Measurements from ENCODE around the gene GOLIM4. TPM values are rescaled to one million over a fixed set of nuclear protein-coding genes. Genes with fewer than 3 reads are reported as not detected.

Gene GOLIM4
- total and polyA plus RNA-seq, 2 experiments from 2014 or later, result 34.4 to 50.5 TPM

DNA sequence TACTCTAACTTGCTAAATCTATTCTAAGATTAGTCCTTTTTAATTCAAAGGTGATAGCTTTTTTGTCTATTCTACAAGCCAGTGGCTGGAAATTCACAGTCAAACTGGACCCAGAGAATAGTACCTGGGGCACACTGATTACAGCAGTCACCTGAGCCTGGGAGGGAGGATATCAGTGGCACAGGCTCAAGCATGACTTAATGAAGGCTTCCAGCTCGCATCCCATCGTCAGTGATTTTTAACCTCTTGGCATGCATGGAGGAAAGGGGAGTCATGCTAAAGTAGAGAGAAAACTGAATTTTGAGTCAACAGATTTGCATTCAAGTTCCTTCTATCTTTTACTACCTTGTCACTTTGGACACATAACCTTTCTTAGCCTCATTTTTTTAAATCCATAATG lies 24.8 kb downstream of the GOLIM4 start:
- Mint-ChIP-seq H3K9me3 (no peaks in the 10 kb centered on the region), H3K27me3 (ENCODE audit: insufficient read depth, low read depth, poor library complexity) (no peaks in the 10 kb centered on the region), H3K4me1 (peaks cover 16% of the 10 kb centered on the region; the same call in 2 of the 3 replicates), H3K36me3 (ENCODE audit: low read depth) (no peaks in the 10 kb centered on the region), H3K4me3 (no peak overlapping the region), H3K27ac (peak overlapping the region; percentile 70; the same call in 1 of the 2 replicates)
- H3F3A ChIP-seq (replicated peaks; ENCODE audit: low read depth), result no peaks in the 10 kb centered on the region
- no peaks in the 10 kb centered on the region for H3K9me2 ChIP-seq (ENCODE audit: insufficient read depth)
- no peaks in the 10 kb centered on the region for H4K20me1 ChIP-seq (replicated peaks; ENCODE audit: insufficient read depth)
- peaks cover 75% of the 10 kb centered on the region for H3K79me2 ChIP-seq (replicated peaks; ENCODE audit: insufficient read depth)
- H3K27me3 ChIP-seq (ENCODE audit: insufficient read depth), result no peaks in the 10 kb centered on the region
- DNase-seq (ENCODE audit: low spot score) (no peak), ATAC-seq (no peak)
- H3K36me3 ChIP-seq (ENCODE audit: insufficient read depth), result no peaks in the 10 kb centered on the region
- H2AFZ ChIP-seq, result no peak overlapping the region
- peaks cover 20% of the 10 kb centered on the region for H3K4me1 ChIP-seq (ENCODE audit: insufficient read depth)
- TF ChIP-seq EZH2phosphoT487 (IDR thresholded peaks at IDR 0.05; ENCODE audit: unreplicated experiment), result no peak
- TF ChIP-seq, protein P1, sequence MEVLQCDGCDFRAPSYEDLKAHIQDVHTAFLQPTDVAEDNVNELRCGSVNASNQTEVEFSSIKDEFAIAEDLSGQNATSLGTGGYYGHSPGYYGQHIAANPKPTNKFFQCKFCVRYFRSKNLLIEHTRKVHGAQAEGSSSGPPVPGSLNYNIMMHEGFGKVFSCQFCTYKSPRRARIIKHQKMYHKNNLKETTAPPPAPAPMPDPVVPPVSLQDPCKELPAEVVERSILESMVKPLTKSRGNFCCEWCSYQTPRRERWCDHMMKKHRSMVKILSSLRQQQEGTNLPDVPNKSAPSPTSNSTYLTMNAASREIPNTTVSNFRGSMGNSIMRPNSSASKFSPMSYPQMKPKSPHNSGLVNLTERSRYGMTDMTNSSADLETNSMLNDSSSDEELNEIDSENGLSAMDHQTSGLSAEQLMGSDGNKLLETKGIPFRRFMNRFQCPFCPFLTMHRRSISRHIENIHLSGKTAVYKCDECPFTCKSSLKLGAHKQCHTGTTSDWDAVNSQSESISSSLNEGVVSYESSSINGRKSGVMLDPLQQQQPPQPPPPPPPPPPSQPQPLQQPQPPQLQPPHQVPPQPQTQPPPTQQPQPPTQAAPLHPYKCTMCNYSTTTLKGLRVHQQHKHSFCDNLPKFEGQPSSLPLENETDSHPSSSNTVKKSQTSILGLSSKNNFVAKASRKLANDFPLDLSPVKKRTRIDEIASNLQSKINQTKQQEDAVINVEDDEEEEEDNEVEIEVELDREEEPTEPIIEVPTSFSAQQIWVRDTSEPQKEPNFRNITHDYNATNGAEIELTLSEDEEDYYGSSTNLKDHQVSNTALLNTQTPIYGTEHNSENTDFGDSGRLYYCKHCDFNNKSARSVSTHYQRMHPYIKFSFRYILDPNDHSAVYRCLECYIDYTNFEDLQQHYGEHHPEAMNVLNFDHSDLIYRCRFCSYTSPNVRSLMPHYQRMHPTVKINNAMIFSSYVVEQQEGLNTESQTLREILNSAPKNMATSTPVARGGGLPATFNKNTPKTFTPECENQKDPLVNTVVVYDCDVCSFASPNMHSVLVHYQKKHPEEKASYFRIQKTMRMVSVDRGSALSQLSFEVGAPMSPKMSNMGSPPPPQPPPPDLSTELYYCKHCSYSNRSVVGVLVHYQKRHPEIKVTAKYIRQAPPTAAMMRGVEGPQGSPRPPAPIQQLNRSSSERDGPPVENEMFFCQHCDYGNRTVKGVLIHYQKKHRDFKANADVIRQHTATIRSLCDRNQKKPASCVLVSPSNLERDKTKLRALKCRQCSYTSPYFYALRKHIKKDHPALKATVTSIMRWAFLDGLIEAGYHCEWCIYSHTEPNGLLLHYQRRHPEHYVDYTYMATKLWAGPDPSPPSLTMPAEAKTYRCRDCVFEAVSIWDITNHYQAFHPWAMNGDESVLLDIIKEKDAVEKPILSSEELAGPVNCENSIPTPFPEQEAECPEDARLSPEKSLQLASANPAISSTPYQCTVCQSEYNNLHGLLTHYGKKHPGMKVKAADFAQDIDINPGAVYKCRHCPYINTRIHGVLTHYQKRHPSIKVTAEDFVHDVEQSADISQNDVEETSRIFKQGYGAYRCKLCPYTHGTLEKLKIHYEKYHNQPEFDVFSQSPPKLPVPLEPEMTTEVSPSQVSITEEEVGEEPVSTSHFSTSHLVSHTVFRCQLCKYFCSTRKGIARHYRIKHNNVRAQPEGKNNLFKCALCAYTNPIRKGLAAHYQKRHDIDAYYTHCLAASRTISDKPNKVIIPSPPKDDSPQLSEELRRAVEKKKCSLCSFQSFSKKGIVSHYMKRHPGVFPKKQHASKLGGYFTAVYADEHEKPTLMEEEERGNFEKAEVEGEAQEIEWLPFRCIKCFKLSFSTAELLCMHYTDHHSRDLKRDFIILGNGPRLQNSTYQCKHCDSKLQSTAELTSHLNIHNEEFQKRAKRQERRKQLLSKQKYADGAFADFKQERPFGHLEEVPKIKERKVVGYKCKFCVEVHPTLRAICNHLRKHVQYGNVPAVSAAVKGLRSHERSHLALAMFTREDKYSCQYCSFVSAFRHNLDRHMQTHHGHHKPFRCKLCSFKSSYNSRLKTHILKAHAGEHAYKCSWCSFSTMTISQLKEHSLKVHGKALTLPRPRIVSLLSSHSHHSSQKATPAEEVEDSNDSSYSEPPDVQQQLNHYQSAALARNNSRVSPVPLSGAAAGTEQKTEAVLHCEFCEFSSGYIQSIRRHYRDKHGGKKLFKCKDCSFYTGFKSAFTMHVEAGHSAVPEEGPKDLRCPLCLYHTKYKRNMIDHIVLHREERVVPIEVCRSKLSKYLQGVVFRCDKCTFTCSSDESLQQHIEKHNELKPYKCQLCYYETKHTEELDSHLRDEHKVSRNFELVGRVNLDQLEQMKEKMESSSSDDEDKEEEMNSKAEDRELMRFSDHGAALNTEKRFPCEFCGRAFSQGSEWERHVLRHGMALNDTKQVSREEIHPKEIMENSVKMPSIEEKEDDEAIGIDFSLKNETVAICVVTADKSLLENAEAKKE (CRISPR knock-in tag; IDR thresholded peaks at IDR 0.05), result no peak
- TF ChIP-seq, protein P2, sequence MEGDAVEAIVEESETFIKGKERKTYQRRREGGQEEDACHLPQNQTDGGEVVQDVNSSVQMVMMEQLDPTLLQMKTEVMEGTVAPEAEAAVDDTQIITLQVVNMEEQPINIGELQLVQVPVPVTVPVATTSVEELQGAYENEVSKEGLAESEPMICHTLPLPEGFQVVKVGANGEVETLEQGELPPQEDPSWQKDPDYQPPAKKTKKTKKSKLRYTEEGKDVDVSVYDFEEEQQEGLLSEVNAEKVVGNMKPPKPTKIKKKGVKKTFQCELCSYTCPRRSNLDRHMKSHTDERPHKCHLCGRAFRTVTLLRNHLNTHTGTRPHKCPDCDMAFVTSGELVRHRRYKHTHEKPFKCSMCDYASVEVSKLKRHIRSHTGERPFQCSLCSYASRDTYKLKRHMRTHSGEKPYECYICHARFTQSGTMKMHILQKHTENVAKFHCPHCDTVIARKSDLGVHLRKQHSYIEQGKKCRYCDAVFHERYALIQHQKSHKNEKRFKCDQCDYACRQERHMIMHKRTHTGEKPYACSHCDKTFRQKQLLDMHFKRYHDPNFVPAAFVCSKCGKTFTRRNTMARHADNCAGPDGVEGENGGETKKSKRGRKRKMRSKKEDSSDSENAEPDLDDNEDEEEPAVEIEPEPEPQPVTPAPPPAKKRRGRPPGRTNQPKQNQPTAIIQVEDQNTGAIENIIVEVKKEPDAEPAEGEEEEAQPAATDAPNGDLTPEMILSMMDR (conservative IDR thresholded peaks at IDR 0.05; ENCODE audit: low read depth in 2 of 2), result no peak
- TF ChIP-seq JUNB (IDR thresholded peaks at IDR 0.05; ENCODE audit: unreplicated experiment), result no peak
- TF ChIP-seq ZNF114 (CRISPR knock-in tag; IDR thresholded peaks at IDR 0.05), result no peak
- TF ChIP-seq NANOG (IDR thresholded peaks at IDR 0.05; ENCODE audit: borderline replicate concordance), result no peak
- TF ChIP-seq POLR2AphosphoS5 (IDR thresholded peaks at IDR 0.05; ENCODE audit: low read depth), result no peak
- TF ChIP-seq, protein P3, sequence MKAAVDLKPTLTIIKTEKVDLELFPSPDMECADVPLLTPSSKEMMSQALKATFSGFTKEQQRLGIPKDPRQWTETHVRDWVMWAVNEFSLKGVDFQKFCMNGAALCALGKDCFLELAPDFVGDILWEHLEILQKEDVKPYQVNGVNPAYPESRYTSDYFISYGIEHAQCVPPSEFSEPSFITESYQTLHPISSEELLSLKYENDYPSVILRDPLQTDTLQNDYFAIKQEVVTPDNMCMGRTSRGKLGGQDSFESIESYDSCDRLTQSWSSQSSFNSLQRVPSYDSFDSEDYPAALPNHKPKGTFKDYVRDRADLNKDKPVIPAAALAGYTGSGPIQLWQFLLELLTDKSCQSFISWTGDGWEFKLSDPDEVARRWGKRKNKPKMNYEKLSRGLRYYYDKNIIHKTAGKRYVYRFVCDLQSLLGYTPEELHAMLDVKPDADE (IDR thresholded peaks at IDR 0.05), result no peak
- TF ChIP-seq, protein P4, sequence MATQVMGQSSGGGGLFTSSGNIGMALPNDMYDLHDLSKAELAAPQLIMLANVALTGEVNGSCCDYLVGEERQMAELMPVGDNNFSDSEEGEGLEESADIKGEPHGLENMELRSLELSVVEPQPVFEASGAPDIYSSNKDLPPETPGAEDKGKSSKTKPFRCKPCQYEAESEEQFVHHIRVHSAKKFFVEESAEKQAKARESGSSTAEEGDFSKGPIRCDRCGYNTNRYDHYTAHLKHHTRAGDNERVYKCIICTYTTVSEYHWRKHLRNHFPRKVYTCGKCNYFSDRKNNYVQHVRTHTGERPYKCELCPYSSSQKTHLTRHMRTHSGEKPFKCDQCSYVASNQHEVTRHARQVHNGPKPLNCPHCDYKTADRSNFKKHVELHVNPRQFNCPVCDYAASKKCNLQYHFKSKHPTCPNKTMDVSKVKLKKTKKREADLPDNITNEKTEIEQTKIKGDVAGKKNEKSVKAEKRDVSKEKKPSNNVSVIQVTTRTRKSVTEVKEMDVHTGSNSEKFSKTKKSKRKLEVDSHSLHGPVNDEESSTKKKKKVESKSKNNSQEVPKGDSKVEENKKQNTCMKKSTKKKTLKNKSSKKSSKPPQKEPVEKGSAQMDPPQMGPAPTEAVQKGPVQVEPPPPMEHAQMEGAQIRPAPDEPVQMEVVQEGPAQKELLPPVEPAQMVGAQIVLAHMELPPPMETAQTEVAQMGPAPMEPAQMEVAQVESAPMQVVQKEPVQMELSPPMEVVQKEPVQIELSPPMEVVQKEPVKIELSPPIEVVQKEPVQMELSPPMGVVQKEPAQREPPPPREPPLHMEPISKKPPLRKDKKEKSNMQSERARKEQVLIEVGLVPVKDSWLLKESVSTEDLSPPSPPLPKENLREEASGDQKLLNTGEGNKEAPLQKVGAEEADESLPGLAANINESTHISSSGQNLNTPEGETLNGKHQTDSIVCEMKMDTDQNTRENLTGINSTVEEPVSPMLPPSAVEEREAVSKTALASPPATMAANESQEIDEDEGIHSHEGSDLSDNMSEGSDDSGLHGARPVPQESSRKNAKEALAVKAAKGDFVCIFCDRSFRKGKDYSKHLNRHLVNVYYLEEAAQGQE (IDR thresholded peaks at IDR 0.05; ENCODE audit: unreplicated experiment), result no peak
- TF ChIP-seq STAT1 (IDR thresholded peaks at IDR 0.05; ENCODE audit: unreplicated experiment), result no peak
- H3K27ac ChIP-seq (ENCODE audit: low read depth), result no peak overlapping the region
- H3K4me2 ChIP-seq, result no peak overlapping the region
- no peak overlapping the region for H3K4me3 ChIP-seq
